GM19468 (cell line): ENCODE results near the gene BICD2.

Experiments
- ATAC-seq: cut with Tn5 transposase; IDR thresholded peaks from one replicate; pipeline ENCODE4 v1.9.1; 2021; ENCODE audit warnings: mild to moderate bottlenecking, moderate library complexity, moderate number of reproducible peaks; ENCODE audit not compliant: unreplicated experiment; ENCODE audit errors: extremely low read depth

The BICD2 gene

DNA sequence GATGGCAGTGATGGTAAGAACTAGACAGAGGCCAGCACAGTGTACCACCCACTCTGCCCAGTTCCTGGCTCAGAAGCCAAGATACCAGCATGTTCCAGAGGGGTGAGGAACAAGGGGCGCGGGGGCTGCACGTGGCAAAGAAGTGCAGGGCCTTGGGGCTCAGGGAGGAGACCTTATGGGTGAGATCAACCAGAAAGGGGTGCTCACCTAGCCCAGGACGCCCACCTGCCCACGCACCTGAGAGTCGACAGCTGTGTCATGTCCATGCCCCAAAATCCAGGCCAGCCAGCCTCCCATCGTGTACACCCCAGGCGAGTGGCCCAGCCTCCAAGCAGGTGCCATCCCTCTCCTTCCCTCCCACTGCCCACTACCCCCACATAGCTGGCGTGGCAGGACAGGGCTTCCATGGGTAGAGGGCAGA lies 34.9 kb downstream of the BICD2 start:
- ATAC-seq, result no peak

DNA sequence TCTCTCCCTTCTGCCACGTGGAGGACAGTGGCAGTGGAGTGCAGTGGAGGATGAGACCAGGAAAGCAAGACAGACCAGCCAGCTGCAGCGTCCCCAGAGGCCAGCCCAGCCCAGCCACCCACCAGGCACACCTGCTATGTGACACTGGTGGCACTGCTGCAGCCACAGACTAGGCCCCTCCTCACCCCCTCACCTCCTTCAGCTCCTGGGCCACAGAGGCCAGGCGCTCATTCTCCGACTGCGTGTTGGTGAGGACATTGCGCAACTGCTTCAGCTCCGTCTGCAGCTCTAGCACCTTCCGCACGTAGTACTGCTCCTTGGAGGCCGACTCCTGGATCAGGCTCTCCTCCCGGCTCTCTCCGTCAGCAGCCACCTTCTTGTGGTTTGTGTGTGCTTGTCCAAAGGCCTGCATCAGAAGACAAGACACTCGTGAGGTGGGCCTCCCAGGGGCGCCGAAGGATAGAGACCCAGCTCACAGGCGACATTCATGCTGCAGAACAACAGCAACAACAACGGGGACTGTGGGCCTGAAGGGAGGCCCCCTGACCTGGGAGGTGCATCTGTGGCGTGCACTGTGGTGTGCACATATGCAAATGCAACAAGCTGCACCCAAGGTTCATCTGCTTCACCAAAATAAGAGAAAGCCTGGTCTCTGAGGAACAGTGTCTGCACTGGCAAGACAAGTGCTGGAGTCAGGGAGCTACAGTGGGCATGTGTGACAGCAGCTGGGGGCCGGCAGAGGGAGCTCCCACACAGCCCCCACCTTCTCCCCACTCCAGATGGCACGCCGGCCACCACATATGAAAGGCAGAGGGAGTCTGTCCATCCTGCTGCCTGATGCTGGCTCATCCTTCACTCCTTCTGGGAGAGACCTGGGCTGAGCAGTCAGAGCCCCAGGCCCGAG lies 35.5 kb downstream of the BICD2 start:
- ATAC-seq, result no peak

DNA sequence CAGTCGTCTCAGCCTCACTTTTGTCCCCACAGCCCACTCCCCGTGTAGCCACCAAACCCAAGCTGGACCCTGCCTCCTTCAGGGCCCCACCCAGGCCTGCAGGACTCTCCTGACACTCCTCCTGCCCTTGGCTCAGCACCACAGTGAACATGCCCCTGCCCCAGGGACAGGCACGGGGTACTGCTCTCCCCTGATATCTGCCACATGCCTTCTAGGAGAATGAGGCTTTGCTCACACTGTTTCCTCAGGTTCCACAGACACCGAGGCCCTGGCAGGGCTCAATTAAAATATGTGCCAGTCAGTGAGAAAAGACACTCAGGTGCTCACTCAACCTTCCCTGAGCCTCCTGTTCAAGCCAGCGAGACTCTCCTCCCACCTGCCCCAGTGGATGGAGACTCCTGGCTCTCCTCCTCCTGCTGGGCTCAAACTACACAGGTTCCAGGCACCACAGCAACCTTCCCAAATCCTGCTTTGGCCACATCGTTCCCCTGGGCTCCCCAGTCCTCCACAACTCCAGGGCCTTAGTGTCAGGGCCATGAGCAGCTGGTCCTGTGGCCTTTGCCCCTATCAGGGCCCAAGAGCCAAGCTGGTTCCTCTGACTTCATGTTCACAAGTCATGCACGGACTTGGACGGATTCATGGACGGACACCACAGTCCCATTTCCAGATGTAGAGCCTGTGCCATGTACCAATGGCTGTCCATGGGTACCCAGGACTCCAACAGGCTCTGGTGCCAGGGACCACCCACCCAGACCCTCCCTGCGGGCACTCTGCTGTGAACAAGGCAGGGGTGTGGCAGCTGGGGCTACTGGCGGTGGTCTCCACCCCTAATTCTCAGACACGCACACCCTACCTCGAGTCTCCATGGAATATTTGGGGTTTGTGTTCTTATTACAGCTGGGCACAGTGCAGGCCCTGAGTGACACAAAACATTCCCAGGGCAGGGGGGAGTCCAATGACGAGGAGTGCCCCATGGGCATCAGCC lies 36.6 kb downstream of the BICD2 start:
- ATAC-seq, result no peak

DNA sequence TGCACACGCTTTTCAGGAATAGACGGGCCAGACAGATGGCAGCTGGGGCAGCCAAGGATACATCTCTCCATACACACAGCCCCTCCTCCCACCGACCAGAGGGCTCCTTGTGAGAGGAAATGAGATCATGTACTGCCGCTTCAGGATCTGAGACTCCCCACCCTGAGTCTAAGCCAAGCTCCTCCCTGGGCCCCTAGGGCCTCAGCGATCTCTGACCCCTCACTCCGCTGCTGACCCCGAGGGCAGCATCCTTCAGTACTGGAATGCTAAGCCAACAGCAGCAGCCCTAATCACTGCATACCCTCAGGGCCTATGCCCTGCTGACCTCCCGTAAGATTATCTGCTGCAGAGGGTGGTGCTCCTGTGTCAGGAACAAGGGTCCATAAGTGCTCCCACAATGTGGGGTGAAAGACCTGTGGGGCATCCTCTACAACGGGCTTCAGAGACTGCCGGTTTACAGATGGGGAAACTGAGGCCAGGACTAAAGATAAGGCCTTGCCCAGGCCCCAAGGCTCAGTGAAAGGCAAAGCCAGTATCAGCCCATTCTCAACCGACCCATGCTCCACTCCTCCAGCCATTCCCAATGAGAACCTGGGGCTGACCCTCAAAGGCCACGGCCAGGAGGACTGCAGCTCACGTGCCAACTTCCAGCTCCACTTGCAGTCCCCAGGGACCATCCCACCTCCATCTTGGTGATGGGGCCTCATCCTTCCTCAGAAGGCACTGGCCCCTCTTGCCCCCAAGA lies 37.5 kb downstream of the BICD2 start:
- no peak for ATAC-seq

DNA sequence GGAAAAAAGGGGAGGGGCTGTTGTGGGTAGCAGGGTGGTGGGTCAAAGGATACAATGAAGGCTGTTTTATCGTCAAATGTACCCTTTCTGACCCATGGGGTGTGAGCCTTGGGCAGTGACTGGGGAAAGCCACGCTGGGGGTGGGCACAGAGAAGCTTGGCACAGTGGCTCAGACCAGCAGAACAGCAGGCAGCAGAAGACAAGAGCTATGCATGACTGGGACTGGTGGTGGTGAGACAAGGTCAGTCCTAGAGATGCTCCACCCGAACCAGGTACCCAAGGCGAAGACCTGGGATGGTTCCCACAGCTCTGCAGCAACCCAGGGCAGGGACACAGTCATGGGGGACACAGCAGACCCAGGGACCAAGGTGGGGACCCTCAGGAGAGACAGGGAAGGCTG lies 38.3 kb downstream of the BICD2 start:
- ATAC-seq, result no peak

DNA sequence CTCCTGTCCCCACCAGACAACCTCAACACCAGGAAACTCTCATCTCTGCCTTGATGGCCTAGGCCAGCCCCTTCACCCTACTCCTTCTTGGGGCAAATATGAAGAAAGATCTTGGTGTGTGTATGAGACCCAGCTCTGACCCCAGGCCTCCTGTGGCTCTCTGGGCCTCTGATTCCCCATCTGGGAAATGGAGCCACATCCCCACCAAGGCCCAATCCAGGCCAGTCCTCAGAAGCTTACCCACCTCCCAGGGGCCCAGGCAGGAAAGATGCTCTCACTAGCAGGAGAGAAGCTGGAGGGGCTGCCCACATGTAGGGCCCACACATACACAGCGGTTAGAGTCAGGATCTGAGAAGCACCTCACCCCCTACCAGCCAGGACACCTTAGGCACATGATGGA lies 38.9 kb downstream of the BICD2 start:
- ATAC-seq, result no peak

DNA sequence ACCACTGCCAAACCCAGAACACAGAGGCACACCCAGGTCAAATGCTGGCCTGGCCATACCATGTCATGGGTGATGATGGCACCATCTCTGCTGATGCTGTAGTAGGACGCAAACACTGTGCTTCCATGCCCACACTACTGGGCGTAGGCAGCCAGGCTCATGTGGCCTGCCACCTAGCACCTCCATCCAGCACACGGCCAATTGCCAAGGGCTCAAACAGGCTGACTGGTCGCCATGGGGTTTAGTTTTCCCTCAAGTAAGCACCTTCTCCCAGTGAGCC lies 39.4 kb downstream of the BICD2 start:
- no peak for ATAC-seq

DNA sequence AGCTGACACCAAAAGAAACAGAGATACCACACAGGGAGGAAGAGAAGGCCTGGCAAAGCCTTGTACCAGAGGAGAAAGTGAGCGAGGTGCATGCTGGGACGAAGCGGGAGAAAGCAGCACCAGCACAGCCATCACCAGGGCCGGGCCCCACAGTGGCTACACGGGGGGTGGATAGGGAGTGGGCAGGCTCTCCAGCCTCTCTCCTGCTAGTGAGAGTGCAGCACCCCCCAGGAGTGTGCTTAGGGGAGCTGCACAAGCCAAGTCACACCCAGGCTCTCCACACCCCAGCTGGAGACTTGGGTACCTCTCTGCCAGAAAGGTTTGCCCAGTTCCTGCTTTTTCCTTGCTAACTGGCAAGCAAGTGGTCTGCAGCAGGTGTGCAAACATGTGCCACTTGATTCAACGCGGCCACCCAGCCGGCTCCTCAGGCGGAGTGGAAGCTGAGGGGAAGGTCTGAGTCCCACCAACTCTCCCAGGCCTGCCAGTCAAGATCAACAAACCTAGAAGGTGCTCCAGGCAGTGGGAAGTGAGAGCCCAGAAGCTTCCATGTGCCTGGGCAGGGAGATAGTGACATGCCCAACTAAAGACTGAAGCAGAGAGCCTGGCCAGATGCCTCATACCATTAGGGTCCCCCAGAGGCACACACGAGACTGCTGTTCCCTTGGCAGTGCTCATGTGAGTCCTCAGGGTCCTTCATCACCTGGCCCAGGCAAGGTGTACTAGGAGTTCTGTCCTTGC lies 39.9 kb downstream of the BICD2 start:
- no peak for ATAC-seq

DNA sequence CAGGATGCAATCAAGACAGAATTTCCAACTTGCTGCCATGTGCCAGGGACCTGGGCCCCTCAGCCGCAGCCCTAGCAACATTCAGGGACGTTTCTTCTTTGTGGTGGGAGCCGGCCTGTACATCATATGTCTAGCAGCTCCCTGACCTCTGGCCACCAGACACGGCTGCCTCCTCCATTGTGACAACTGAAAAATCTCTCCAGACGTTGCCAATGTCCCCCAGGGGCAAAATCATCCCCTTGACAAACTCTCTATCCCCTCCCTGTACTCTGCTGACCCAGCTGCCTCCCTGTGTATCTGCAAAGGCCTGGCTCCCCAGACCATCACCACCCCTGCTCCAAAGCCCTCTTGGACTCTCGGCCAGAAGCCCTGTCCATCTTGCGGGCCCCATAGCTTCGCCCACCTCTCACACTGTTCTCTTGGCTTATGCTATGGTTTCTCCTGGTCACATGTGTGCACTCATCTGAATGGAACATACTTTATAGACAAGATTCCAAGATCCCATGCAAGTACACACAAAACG lies 40.8 kb downstream of the BICD2 start:
- no peak for ATAC-seq

DNA sequence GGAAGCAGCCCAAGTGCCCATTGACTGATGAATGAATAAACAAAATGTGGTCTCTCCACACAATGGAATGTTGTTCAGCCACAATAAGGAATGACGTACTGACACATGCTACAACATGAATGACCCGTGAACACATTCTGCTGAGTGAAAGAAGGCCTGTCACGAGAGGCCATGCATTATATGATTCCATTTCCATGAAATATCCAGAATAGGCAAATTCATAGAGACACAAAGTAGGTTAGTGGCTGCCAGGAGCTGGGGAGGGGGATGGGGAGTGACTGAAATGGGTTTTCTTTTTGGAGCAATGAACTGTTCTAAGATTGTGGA lies 41.4 kb downstream of the BICD2 start:
- no peak for ATAC-seq

DNA sequence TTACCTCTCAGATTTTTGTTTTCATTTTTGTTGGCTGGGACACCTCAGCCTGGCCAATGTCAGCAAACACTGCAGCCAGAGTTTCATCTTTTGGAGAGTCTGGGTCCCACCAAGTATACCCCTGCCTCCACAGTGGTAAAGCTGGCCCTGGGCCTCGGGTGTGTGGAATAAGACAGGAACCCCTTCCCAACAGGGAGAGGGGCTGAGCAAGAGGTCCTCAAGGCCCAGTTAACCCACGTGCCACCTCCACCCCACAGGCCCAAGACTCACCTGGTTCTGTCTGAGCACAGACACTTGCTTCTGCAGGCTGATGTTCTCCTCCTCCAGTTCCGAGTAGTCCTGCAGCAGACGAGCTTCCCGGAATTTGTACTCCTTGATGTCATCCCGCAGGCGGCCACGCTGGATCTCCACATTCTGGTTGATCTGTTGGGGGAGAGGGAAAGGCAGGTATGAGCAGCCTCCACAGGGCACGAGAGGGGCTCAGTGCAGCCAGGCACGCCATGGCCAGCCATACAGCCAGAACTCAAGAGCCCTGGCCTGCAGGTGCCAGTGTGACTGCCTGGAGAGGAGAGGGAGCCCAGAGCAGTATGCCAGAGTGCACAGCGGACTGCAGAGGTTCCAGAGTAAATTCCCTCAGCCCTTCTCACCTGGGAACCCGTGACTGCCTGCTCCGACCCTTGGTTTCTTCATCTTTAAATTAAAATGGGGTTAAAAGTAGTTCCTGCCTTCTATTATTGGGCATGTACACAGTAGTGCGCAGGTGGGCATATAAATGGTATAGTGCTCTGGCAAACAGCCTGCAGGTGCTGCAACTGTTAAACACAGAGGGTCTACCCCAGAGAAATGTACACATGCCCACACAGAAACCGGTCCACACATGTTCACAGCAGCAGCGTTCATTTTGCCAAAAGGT lies 42.0 kb downstream of the BICD2 start:
- ATAC-seq, result no peak

DNA sequence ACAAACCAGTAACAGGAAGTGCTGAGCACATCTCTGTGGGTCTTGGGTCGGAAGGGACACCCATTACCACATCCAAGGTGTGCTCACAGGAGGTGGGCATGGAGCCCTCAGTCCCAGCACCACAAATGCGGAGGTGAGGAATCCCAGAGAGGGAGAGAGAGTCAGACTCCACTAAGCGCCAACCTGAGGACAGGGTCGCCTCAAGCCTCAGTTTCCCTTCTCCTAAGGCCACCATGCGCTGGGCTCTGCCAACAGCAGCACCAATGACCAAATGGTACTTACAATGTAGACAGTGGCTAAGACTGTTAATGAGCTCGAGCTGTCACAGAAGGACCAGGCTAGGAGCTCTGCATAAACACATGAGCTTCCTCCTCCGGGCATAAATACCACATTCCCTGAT lies 43.1 kb downstream of the BICD2 start:
- ATAC-seq, result no peak

DNA sequence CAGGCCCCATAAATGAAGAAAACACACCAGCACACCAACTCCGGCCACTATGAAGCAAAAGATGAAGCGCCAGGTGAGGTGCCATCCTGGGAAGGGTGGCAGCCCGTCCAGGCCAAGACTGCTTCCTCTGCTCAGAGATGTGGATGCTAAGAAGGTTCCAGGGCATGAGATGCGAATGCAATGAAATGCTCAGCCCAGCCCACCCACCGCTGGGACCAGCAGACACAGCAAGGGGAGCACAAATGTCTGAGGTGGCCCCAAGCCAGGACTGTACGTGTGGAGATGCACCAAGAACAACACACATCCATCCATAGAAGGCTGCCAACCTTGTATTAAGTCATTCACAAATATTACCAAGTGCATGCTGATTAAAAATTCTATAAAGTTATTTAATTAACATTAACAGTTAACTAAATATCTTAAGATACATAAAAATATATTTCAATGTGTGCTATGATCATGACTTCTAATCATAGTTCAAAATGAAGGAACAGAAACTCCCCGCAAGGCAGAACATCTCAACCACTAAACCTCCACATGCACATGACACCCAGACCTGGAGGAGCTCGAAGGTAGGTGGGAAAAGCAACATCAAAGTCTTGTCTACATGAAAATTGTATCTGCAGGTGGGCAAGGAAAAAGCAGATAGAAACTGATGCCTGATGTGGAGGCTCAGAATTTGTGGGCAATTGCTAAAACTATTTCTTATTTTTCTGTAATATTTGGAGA lies 43.7 kb downstream of the BICD2 start:
- no peak for ATAC-seq

DNA sequence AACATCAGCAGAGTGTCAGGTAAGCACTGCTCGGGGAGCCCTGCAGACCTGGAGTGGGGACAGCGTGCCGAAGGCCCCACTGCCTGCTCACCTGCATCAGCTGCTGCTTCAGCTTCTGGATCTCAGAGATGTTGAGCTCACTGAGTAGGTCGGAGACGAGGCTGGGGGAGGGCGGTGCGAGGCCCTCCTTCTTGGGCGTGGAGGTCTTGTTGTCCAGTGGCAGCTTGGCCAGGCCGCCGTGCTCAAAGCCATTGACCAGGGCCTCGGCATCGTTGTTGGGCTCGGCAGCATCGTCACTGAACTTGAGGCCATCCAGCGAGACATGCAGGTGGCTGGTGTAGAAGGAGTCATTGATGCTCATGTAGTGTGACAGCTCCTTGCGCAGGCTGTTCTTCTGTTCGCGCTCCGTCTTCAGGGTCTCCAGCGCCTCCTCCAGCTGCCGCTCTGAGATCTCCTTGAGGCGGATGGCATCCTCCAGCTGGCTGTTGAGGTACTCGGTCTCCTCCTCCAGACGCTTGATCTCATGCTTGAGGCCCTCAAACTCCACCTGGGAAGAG lies 44.3 kb downstream of the BICD2 start:
- no peak for ATAC-seq

DNA sequence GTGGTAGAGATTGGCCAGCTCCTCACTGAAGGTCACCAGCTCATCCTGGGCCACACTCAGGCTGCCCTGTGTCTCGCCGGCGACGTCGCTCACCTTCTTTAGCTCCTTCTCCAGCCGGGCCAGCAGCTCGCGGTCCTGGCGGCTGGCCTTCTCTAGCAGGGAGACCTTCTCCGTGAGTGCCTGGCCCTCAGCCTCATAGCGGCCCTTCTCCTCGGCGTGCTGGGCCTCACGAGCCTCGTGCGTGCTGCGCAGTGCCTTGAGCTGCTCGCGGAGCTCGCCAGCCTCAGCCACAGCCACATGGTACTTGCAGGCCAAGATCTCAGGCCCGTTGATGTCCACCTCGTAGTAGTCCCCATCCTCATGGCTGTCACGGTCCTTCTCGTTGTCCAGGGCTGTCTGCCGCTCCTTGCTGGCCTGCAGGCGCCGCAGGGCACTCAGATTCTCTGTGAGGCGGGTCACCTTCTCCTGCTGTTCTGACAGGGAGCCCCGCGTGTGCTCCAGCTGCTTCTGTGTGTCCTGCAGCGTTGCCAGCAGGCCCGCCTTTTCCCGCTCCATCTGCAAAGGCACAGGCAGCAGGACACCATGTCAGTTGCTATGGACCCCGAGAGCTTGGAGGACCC lies 45.5 kb downstream of the BICD2 start:
- no peak for ATAC-seq

DNA sequence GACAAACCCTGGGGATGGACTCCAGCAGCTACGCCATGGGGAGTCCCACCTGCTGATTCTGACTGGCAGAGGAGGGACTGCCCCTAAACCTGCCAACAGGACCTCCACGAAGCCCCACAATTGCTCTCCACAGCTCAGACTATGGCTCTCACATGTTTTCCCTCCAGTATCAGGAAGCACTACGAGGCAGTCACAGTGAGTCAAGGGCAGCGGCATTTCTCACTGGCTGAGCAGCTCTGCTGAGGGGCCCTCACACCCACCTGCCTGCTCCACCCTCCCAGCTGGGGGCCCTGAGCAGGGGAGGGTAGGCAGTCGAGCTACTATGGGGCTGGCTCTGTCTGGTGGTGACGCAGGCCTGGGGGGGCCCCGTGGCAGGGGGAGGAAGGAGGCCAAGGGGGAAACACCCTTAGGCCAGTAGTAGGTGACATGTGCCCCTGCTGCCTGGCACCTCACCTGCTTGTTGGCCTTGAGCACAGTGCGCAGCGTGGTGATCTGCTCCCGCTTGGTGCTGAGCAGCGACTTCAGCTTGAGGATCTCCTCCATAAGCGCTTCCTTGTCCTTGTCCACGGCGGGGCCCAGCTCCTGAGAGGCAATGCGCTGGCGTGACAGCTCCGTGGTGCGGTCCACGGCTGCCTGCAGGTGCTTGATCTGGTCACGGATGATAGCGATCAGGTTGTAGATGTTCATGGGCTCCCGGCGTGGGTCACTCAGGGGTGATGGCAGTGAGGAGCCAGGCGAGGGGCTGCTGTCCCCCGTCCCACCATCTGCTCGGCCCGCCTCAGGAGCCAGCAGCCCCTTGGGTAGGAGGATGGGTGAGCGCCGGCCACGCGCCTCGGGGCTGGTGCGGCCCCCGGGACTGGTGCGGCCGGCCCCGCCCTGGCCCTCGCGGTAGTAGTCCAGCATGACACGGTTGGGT lies 46.3 kb downstream of the BICD2 start:
- ATAC-seq, result no peak
